AG09309 (cell line): ENCODE data around the gene EFNB1.

Source experiments
- DNase-seq: peaks from one replicate; pipeline ENCODE4 v3.0.0-alpha.2; 2010; ENCODE audit warnings: low read depth
- H3K4me3 ChIP-seq: 2 replicates; pipeline ENCODE4 v1.5.1; 2011; ENCODE audit warnings: mild to moderate bottlenecking, low read depth, low read length, moderate library complexity; ENCODE audit not compliant: control insufficient read depth
- TF ChIP-seq, protein P1 (sequence below): IDR thresholded peaks from 2 replicates; pipeline ENCODE4 v1.5.1; 2011; ENCODE audit warnings: mild to moderate bottlenecking, low read depth, low read length, inconsistent platforms; ENCODE audit not compliant: insufficient read depth, control insufficient read depth; ENCODE audit errors: missing control alignments

Gene EFNB1

DNA sequence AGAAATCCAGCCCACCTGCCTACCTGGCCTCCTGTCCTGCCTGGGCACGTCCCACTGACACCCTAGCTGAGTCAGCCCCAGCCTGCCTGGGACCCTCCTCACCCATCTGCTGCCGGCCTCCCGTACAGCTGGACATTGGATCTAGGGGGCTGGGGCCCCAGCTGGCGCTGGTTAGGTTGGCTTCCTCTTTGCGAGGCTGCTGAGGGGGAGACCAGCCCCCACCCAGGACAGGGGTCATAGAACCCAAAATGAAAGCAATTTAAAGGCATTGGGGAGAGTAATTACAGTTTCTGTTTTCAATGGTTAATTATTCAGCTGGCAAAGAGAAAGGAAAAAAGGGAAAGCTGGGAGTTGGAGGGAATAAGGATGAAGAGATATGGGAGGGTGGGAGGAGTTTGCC, 15.8 kb downstream of the EFNB1 start:
- no peak overlapping the region for H3K4me3 ChIP-seq
- DNase-seq: no peak
- TF ChIP-seq, protein P1, sequence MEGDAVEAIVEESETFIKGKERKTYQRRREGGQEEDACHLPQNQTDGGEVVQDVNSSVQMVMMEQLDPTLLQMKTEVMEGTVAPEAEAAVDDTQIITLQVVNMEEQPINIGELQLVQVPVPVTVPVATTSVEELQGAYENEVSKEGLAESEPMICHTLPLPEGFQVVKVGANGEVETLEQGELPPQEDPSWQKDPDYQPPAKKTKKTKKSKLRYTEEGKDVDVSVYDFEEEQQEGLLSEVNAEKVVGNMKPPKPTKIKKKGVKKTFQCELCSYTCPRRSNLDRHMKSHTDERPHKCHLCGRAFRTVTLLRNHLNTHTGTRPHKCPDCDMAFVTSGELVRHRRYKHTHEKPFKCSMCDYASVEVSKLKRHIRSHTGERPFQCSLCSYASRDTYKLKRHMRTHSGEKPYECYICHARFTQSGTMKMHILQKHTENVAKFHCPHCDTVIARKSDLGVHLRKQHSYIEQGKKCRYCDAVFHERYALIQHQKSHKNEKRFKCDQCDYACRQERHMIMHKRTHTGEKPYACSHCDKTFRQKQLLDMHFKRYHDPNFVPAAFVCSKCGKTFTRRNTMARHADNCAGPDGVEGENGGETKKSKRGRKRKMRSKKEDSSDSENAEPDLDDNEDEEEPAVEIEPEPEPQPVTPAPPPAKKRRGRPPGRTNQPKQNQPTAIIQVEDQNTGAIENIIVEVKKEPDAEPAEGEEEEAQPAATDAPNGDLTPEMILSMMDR: no peak

DNA sequence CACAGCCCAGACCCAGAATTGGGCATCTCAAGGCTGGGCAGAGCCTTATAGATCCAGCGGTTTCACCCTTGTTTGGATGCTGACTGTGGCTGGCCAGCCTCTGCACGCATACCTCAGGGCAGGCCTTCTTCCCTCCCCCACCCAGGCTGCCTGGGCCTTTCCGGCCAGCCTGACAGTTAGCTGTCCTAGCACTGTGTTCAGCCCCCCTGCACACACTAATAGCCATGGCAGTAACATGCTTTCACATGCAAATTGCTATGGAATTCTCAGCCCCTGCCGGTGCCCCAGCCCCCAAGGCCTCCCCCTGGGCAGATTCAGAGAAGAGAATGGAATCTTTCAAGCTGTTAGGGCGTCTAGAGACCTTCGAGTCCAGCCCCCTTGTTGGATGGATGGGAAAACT, 17.7 kb downstream of the EFNB1 start:
- TF ChIP-seq, protein P1: no peak
- no peak overlapping the region for H3K4me3 ChIP-seq
- DNase-seq: no peak

DNA sequence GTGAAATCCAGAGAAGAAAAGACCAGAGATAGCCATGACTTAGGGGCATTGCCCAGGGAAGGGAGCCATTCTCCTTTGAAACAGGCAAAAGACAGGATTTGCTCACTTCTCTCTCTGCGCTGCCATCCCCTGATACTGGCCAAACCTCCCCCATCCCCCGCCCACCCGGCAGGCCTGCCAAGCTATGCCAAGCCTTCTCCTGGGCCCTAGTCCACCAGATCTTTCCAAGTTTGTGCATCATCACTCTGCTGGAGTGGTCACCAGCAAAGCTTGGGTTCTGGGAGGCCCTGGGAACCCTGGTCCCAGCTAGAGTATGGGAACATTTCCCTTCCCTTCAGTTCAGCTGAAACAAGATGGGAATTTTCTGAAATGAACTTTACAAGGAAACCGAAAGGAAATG, 18.4 kb downstream of the EFNB1 start:
- DNase-seq: no peak
- TF ChIP-seq, protein P1: no peak
- no peak overlapping the region for H3K4me3 ChIP-seq

DNA sequence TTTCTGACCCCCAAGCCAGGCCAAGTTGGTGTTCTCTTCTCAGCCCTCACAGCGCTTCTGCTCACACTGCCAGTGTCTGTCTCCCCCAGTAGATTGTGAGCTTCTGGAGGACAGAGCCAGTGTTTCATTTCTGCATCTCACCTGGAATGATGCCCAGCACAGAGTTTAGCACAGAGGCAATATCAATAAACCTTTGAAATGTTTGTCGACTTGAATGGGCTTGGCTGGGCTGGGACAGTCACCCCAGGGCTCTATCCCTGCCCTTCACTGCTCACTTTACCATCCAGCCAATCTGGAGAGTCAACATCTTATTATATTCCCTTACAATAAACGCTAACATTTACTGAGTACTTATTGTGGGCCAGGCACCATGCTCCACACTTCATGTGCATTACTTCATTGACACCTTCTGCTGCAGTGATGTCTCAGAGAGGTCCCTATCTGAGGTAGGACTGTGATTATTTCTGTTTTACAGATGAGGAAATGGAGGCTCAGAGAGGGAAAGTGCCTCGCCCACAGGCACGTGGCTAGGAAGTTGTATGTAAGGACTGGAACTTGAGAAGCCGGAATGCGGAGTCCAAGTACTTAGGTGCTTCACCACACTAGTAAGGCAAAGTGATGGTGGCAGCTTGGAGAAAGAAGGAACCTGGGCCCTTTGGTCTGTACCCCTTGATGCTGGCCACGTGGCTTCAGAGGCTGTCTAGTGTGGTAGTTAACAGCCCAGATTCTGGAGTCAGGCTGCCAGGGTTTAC, 19.5 kb downstream of the EFNB1 start:
- no peak overlapping the region for H3K4me3 ChIP-seq
- no peak for DNase-seq
- TF ChIP-seq, protein P1: no peak

DNA sequence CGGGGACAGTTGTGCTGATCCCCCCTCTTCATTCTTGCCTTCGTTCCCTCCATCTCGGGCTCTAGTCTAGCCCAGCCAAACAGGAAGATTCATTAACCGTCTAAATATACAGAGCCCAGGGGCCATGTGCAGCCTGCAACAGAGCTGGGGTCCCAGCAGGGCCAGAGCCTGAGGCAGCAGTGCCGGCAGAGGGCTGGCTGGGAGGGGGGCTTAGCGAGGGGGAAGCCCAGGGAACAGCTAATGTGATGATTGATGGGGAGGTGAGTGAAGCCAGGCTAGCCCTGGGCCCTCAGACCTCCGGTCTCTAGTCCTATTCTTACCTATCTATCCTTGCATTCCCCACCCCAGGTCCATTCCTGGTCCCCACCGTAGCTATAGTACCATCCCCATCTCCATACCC, 22.3 kb downstream of the EFNB1 start:
- DNase-seq: no peak
- H3K4me3 ChIP-seq: no peak overlapping the region
- TF ChIP-seq, protein P1: no peak

DNA sequence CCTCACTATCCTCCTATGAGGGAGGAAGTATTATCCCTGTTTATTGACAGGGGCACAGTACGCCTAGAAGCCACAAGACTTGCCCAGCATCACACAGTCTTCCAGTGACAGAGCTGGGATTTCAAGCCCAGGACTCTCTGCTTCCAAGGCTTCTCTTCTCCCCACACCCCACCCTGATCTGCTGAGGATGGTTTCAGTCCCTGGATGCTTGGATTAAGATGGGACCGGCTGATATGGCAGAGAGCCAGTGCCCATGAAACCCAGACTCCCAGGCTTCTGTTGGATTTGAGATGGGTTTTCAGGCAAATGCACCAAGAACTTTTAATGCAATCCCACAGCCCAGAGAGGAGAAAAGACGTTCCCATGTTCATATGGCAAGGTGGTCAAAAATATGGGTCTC, 23.2 kb downstream of the EFNB1 start:
- H3K4me3 ChIP-seq: no peak overlapping the region
- TF ChIP-seq, protein P1: no peak
- no peak for DNase-seq

DNA sequence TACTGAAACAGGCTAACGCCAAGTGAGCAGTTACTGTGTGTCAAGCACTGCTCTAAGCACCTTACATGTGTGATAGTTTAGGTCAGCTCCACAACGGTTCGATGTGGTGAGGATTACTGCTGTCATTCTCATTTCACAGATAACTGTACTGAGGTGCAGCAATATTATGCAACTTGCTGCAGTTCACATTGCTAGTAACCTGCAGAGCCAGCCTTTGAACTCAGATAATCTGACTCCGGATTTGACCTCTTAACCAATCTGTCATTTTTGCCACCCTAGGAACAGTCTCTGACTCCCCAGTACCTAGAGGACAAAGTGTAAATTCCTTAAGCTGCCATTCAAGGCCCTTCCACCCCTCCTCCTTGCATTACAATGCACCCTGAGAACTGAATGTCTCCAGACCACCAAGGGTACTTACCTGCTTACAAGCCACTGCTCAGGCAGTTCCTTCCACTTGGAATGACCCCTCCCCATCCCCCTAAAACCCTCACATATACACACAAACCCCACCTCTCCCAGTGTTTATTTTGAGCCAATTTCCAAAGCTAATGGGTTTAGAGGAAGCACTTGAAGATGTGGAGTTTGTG, 24.9 kb downstream of the EFNB1 start:
- DNase-seq: no peak
- TF ChIP-seq, protein P1: no peak

More for the DNA sequence above, 24.9 kb downstream of the EFNB1 start:
- H3K4me3 ChIP-seq: no peak overlapping the region
